HG02981 (cell line): ENCODE results near the gene PAK6.

Experiments
- ATAC-seq: cut with Tn5 transposase; IDR thresholded peaks from one replicate; pipeline ENCODE4 v1.9.1; 2021; ENCODE audit warnings: mild to moderate bottlenecking, moderate library complexity; ENCODE audit not compliant: unreplicated experiment

PAK6 gene

GRCh38 chr15:40290545-40290917 lies 51.7 kb downstream of the PAK6 start:
- no peak for ATAC-seq

GRCh38 chr15:40290918-40291574 lies 52.2 kb downstream of the PAK6 start:
- ATAC-seq, result no peak

GRCh38 chr15:40292246-40292645 lies 53.4 kb downstream of the PAK6 start:
- ATAC-seq, result no peak

- ATAC-seq, result no peak
Measured at GRCh38 chr15:40293006-40293405, 54.1 kb downstream of the PAK6 start.

- ATAC-seq, result no peak
Measured at GRCh38 chr15:40293905-40294895, 55.3 kb downstream of the PAK6 start.

GRCh38 chr15:40295297-40295696 lies 56.4 kb downstream of the PAK6 start:
- no peak for ATAC-seq

- ATAC-seq, result no peak
Measured at GRCh38 chr15:40295877-40296560, 57.2 kb downstream of the PAK6 start.

GRCh38 chr15:40296561-40297230 lies 57.8 kb downstream of the PAK6 start:
- ATAC-seq, result no peak

- no peak for ATAC-seq
Measured at GRCh38 chr15:40297356-40297755, 58.5 kb downstream of the PAK6 start.

GRCh38 chr15:40298216-40298935 lies 59.5 kb downstream of the PAK6 start:
- no peak for ATAC-seq

GRCh38 chr15:40300367-40300766 lies 61.5 kb downstream of the PAK6 start:
- ATAC-seq, result no peak

GRCh38 chr15:40300771-40301170 lies 61.9 kb downstream of the PAK6 start:
- ATAC-seq, result no peak

- ATAC-seq, result no peak
Measured at GRCh38 chr15:40301467-40302179, 62.8 kb downstream of the PAK6 start.

GRCh38 chr15:40302288-40302886 lies 63.5 kb downstream of the PAK6 start:
- ATAC-seq, result no peak

GRCh38 chr15:40302981-40303380 lies 64.1 kb downstream of the PAK6 start:
- ATAC-seq, result no peak

GRCh38 chr15:40303576-40303975 lies 64.7 kb downstream of the PAK6 start:
- no peak for ATAC-seq

- no peak for ATAC-seq
Measured at GRCh38 chr15:40305281-40305680, 66.4 kb downstream of the PAK6 start.

GRCh38 chr15:40306371-40306770 lies 67.5 kb downstream of the PAK6 start:
- no peak for ATAC-seq

- no peak for ATAC-seq
Measured at GRCh38 chr15:40306908-40307307, 68.0 kb downstream of the PAK6 start.
